Placental pericyte (primary cell): ENCODE data around the gene CACNA1C. TPM values are rescaled to one million over a fixed set of nuclear protein-coding genes. Genes with fewer than 3 reads are reported as not detected.

ENCODE experiments used
- total RNA-seq: library from RNA; depleted of rRNA; stranded (reverse); fragments of >200 nt; gene quantifications from 2 replicates; pipeline ENCODE4 v1.2.3, GENCODE V29; 2012

The CACNA1C gene
- total RNA-seq: 2.4 and 3.6 TPM in 2 replicates

DNA sequence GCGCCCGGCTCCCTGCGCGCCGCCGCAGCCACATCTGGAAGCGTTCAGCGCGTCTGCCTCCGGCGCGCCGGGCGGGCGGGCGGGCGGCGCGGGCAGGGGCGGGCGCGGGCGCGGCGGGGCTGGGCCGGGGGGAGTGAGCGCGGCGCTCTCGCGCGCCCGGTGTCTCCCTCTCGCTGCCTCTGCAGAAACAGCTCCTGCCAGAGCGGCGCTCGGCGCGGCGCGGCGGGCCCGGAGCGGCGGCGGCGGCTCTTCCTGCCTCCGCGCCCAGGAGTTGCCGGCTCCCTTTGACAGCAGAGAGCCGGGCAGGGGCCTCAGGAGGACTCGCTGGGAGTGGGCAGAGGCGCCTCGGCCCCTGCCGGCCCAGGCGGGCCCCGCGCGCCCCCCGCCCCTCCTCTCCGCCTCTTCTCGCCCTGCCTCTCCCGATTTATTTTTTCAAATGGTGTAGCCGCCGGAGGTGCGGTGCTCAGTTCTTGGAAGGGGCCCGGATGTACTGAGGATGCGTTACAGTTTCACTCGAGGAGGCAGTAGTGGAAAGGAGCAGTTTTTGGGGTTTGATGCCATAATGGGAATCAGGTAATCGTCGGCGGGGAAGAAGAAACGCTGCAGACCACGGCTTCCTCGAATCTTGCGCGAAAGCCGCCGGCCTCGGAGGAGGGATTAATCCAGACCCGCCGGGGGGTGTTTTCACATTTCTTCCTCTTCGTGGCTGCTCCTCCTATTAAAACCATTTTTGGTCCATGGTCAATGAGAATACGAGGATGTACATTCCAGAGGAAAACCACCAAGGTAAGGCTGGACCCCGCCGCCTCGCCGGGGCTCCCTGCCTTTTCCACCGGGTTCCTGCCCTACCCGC, at the start of gene CACNA1C:
Gene CACNA1C, plus strand, starts transcription at position 162 of the 853 bp plus-strand sequence. Its CDS starts 576 bp downstream, at position 738.

DNA sequence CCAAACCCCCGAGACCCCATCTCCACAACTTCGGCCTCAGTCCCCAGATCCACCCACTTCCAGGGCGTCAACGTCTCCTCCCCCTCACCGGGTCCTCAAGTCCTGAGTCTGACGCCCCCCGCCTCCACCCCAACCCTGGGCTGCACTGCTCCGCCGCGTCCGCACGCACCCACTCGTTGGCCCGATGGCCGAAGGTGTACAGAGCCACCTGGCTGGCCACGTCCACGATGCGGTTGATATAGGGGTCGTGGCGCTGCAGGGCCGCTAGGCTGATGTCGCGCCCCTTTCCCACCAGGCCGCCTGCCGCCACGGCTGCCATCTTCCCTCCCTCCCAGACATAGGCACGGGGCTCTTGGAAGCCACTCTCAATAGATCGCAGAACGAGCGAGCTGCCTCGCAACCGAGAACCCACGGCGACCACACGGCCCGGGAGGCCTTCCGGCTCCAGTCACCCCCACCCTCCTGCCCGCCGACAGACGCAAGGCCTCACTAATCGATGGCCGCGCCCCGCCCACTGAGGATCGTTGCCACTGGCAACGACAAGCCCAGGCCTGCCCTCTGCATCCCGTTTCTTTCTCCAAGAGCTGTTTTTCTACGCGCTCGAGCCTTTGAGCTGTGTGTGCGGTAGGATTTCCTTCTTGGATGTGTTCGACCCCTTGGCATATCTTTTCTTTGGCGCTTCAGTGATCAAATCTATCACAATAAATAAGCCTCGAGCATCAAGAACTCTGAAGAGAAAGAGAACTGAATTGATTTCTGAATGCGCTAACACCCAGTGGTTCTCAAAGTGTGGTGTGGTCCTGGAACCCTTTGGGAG, 48.5 kb upstream of the CACNA1C start, which contains the start of gene DCP1B:
Gene DCP1B, minus strand, starts transcription at position 345 of the 817 bp plus-strand sequence. Its CDS starts 26 bp downstream, at position 319.

Other genes starting within 250 kb of the CACNA1C start
- not detected in 2 replicates for gene LRTM2, start 232.4 kb upstream of the CACNA1C start, total RNA-seq
- 0.22 and 2.3 TPM in 2 replicates for gene CACNA2D4, start 134.3 kb upstream of the CACNA1C start, total RNA-seq
- gene DCP1B, start 48.5 kb upstream of the CACNA1C start, total RNA-seq: 15.1 and 20.3 TPM in 2 replicates